Upper lobe of right lung (tissue), 1 donor: Measurements from ENCODE around the gene DNAI1. TPM values are rescaled to one million over a fixed set of nuclear protein-coding genes. Genes with fewer than 3 reads are reported as not detected.
A peak's percentile ranks its signal among the peaks of the same experiment; 100 is the strongest.

Experiments used
- ATAC-seq: fragments of 200-7000 bp; cut with Tn5 transposase; one replicate; pipeline ENCODE4 v1.9.1; 2020; ENCODE audit warnings: mild to moderate bottlenecking, moderate library complexity
- DNase-seq: peaks from one replicate; pipeline ENCODE4 v3.0.0-alpha.2; 2020
- H3K27ac ChIP-seq: fragments of 200-600 bp; one replicate; pipeline ENCODE4 v1.8.0; 2022
- H3K27me3 ChIP-seq: fragments of 200-600 bp; one replicate; pipeline ENCODE4 v1.8.0; 2022; ENCODE audit warnings: mild to moderate bottlenecking
- H3K36me3 ChIP-seq: fragments of 200-600 bp; one replicate; pipeline ENCODE4 v1.8.0; 2022
- H3K4me1 ChIP-seq: fragments of 200-600 bp; one replicate; pipeline ENCODE4 v1.8.0; 2022
- H3K4me3 ChIP-seq: fragments of 200-600 bp; one replicate; pipeline ENCODE4 v1.8.0; 2022; ENCODE audit warnings: mild to moderate bottlenecking
- H3K9me3 ChIP-seq: fragments of 200-600 bp; one replicate; pipeline ENCODE4 v1.8.0; 2022
- intact Hi-C: fragments of 100-400 bp; cut with DNase I; formaldehyde crosslinking; loops from one replicate; pipeline ENCODE4 v1.11.0; 2022
- total RNA-seq: library from RNA; stranded (reverse); fragmentation: NEBNext Ultra II Directional; extraction: Animal tissue kit (Norgen Biotek cat#: 25700); gene quantifications from one replicate; pipeline ENCODE4 v1.2.1, GENCODE V29; 2021
- TF ChIP-seq, protein P1 (sequence below): fragments of 200-600 bp; IDR thresholded peaks from one replicate; pipeline ENCODE4 v1.8.0; 2022; ENCODE audit warnings: antibody characterized with exemption
- donor health status: DM: no; HTN: yes; CAD: no; lungs with severe emphysema.

DNAI1 gene
- total RNA-seq, 1 donor from 2014 or later = not detected

DNA sequence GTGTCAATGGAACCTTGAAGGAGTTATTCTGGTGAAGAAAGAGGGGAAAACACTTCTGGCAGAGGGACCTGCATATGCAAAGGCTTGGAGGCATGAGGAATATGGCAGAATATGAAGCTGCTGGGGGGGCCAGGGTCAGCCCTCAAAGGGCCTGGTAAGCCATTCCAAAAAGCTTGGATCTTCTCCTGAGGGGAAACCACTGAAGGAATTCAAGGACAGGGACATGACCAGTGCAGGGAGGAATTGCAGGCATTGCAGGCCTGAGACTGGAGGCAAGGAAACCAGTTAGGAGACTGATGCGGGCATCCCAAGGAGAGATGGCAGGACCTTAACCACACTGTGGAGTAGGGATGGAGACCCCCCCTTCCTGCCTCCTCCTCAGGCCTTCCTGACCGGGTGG, 42.8 kb downstream of the DNAI1 start:
- ATAC-seq = no peak
- no peaks in the 10 kb centered on the region for H3K27me3 ChIP-seq
- TF ChIP-seq, protein P1, sequence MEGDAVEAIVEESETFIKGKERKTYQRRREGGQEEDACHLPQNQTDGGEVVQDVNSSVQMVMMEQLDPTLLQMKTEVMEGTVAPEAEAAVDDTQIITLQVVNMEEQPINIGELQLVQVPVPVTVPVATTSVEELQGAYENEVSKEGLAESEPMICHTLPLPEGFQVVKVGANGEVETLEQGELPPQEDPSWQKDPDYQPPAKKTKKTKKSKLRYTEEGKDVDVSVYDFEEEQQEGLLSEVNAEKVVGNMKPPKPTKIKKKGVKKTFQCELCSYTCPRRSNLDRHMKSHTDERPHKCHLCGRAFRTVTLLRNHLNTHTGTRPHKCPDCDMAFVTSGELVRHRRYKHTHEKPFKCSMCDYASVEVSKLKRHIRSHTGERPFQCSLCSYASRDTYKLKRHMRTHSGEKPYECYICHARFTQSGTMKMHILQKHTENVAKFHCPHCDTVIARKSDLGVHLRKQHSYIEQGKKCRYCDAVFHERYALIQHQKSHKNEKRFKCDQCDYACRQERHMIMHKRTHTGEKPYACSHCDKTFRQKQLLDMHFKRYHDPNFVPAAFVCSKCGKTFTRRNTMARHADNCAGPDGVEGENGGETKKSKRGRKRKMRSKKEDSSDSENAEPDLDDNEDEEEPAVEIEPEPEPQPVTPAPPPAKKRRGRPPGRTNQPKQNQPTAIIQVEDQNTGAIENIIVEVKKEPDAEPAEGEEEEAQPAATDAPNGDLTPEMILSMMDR = no peak

DNA sequence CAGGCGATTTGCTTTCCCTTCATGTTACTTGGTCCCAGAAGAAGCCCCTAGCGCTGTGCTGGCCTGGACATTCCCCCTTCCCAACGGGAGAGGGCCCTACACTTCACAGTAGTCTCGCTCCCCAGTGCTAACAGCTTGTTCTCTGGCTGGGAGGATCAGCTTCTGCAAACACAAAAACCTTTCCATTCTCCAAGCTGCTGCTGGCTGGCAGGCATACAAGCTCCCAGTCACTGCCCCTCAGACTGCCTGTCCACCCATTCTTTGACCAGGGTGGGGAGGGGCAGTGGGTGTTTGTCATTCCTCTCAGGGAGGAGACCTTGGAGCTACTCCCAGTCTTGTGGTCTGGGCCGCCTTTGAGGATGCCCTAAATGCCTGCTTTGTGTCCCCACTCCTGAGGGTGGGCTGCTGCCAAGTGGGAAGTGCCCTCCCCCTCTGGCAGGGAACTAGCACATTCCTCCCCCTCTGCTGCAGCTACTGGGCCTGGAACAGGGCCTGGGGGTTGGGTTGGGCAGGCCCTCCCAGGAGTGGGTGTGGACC, 43.4 kb downstream of the DNAI1 start:
- peak; percentile 77 for ATAC-seq
- H3K27ac ChIP-seq = no peak overlapping the region
- H3K27me3 ChIP-seq = no peaks in the 10 kb centered on the region

More for the DNA sequence above, 42.8 kb downstream of the DNAI1 start:
- Histone ChIP-seq H3K36me3 (no peaks in the 10 kb centered on the region), H3K4me1 (peaks cover 7% of the 10 kb centered on the region), H3K9me3 (no peaks in the 10 kb centered on the region), H3K27ac (no peak overlapping the region), H3K4me3 (no peak overlapping the region)
- DNase-seq = no peak
- intact Hi-C loops = loop anchor here (10.0 kb wide), 1 partner anchor 87 kb away; no protein-coding TSS in a partner anchor

DNA sequence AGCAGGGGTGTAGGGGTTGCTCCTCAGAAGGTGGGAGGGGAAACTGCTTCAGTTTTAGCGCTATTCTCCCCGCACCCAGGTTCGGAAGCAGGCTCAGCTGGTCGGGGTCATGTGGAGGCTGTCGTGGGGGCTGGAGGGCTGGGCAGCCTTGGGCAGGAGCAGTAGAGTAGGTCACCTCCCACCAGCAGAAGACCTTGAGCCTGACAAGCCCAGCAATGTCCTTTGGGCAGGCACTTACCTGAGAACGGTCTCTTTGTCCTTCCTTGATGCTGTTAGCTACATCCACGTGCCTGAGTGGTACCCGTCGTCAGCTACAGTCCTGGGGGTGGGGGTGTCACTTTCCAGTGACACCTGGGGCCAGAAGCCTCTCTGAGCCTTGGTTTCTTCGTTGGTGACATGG, 43.9 kb downstream of the DNAI1 start:
- Histone ChIP-seq H3K9me3 (no peaks in the 10 kb centered on the region), H3K4me1 (peaks cover 7% of the 10 kb centered on the region), H3K36me3 (no peaks in the 10 kb centered on the region), H3K4me3 (no peak overlapping the region), H3K27me3 (no peaks in the 10 kb centered on the region), H3K27ac (no peak overlapping the region)
- TF ChIP-seq, protein P1 = no peak
- ATAC-seq (peak; percentile 3), DNase-seq (no peak)
- intact Hi-C loops = loop anchor here (10.0 kb wide), 1 partner anchor 88 kb away; no protein-coding TSS in a partner anchor

More for the DNA sequence above, 43.4 kb downstream of the DNAI1 start:
- peak; percentile 79 for DNase-seq
- no peaks in the 10 kb centered on the region for H3K36me3 ChIP-seq
- TF ChIP-seq, protein P1 = no peak
- intact Hi-C loops = loop anchor here (10.0 kb wide), 1 partner anchor 87 kb away; no protein-coding TSS in a partner anchor
- H3K4me1 ChIP-seq = peaks cover 7% of the 10 kb centered on the region
- no peaks in the 10 kb centered on the region for H3K9me3 ChIP-seq
- H3K4me3 ChIP-seq = no peak overlapping the region

DNA sequence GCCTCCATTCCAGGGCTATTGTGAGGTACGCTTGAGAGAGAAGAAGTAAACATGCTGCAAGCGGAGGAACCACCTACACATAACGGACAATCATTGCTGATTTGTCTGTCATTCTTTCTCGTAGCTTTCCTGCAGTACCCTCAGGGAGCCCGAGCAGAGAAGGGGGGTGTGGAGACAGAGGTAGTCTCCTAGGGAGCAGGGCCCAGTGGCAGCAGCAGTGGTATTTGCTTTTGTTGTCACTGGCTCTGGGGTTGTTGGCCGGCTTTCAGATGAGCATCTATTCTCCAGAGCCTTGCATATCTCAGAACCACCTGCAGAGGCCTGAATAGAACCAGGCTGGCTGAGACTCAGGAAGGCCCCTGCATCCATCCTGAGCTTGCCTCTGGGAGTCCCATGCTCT, 44.3 kb downstream of the DNAI1 start:
- intact Hi-C loops = loop anchor here (10.0 kb wide), 1 partner anchor 88 kb away; no protein-coding TSS in a partner anchor
- Histone ChIP-seq H3K4me1 (peaks cover 7% of the 10 kb centered on the region), H3K4me3 (no peak overlapping the region), H3K27me3 (no peaks in the 10 kb centered on the region), H3K27ac (no peak overlapping the region), H3K9me3 (no peaks in the 10 kb centered on the region), H3K36me3 (no peaks in the 10 kb centered on the region)
- DNase-seq (no peak), ATAC-seq (no peak)
- TF ChIP-seq, protein P1 = no peak

DNA sequence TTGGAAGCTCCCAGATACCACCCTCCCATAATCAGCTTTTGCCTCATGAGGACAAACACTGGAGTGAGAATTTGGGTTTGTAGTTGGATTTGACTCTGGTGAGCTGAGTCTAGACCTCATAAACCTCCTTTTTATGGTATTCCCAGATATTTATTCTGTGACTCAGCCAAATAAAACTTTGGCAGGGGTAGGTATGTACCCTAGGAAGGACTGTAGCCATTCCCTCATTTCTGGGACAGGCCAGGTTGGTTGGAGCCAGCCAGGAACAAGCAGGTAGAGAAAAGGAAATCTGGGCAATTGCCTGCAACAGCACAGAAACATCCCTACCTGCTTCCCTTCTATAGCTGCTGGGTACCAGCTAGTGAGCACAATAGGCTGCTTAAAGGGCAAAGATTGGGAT, 44.8 kb downstream of the DNAI1 start:
- Histone ChIP-seq H3K36me3 (no peaks in the 10 kb centered on the region), H3K27me3 (no peaks in the 10 kb centered on the region), H3K4me3 (no peak overlapping the region), H3K4me1 (peaks cover 7% of the 10 kb centered on the region), H3K9me3 (no peaks in the 10 kb centered on the region), H3K27ac (no peak overlapping the region)
- intact Hi-C loops = loop anchor here (10.0 kb wide), 1 partner anchor 89 kb away; no protein-coding TSS in a partner anchor
- no peak for ATAC-seq
- TF ChIP-seq, protein P1 = no peak
- no peak for DNase-seq
